Dedifferentiated amniotic fluid mesenchymal stem cell (primary cell): ENCODE measurements around the gene NSFL1C.
"Not testable (repeated sequence)": the region's sequence is repeated elsewhere in the genome, so short reads cannot be mapped to it uniquely, and the experiment has no call there.

Source experiments
- DNase-seq: peaks from one replicate; pipeline ENCODE4 v3.0.0-alpha.2; 2016; ENCODE audit errors: extremely low spot score

NSFL1C gene

GRCh38 chr20:1423625-1424106 lies 43.0 kb downstream of the NSFL1C start:
- DNase-seq, result no peak

GRCh38 chr20:1423206-1423605 lies 43.4 kb downstream of the NSFL1C start:
- no peak for DNase-seq

GRCh38 chr20:1422753-1423152 lies 43.9 kb downstream of the NSFL1C start:
- no peak for DNase-seq

- DNase-seq, result no peak
These were observed 46.6 kb downstream of the NSFL1C start for GRCh38 chr20:1420066-1420465.

- DNase-seq, result no peak
These were observed 48.3 kb downstream of the NSFL1C start for GRCh38 chr20:1418350-1418749.

GRCh38 chr20:1417790-1418189 lies 48.9 kb downstream of the NSFL1C start:
- DNase-seq, result no peak

- DNase-seq, result no peak
These were observed 49.4 kb downstream of the NSFL1C start for GRCh38 chr20:1417273-1417672.

GRCh38 chr20:1415667-1416468 lies 50.8 kb downstream of the NSFL1C start:
- peak; percentile 18 for DNase-seq

GRCh38 chr20:1414982-1415381 lies 51.7 kb downstream of the NSFL1C start:
- DNase-seq, result no peak

GRCh38 chr20:1405801-1406200 lies 60.8 kb downstream of the NSFL1C start:
- DNase-seq, result no peak

- DNase-seq, result no peak
These were observed 63.0 kb downstream of the NSFL1C start for GRCh38 chr20:1403624-1404023.

- DNase-seq, result no peak
These were observed 64.5 kb downstream of the NSFL1C start for GRCh38 chr20:1402149-1402548.

- no peak for DNase-seq
These were observed 65.2 kb downstream of the NSFL1C start for GRCh38 chr20:1401451-1401907.

GRCh38 chr20:1399678-1400366 lies 66.8 kb downstream of the NSFL1C start:
- DNase-seq, result not testable (repeated sequence)

- not testable (repeated sequence) for DNase-seq
These were observed 68.5 kb downstream of the NSFL1C start for GRCh38 chr20:1398185-1398584.

- DNase-seq, result no peak
These were observed 68.9 kb downstream of the NSFL1C start for GRCh38 chr20:1397710-1398109.

GRCh38 chr20:1396702-1397101 lies 69.9 kb downstream of the NSFL1C start:
- no peak for DNase-seq

GRCh38 chr20:1396264-1396663 lies 70.4 kb downstream of the NSFL1C start:
- DNase-seq, result no peak

GRCh38 chr20:1394686-1395085 lies 72.0 kb downstream of the NSFL1C start:
- no peak for DNase-seq

- DNase-seq, result no peak
These were observed 73.2 kb downstream of the NSFL1C start for GRCh38 chr20:1393507-1393882.

GRCh38 chr20:1392693-1393506 lies 73.7 kb downstream of the NSFL1C start, which contains the start of gene FKBP1A:
FKBP1A (minus strand) TSS chr20:1393054; CDS start chr20:1392998, 56 bp downstream.
- peak; percentile 81 for DNase-seq

- DNase-seq, result no peak
These were observed 74.3 kb downstream of the NSFL1C start for GRCh38 chr20:1392443-1392692.
